GM12892 (cell line): Measurements from ENCODE around the gene TRIP11.

Experiments
- POLR2A ChIP-seq: IDR thresholded peaks from 2 replicates; pipeline ENCODE4 v1.6.1; 2011; ENCODE audit warnings: low read depth, low read length, control low read depth
- POLR2AphosphoS5 ChIP-seq: IDR thresholded peaks from 2 replicates; pipeline ENCODE4 v1.6.1; 2011; ENCODE audit warnings: low read depth, low read length, control low read depth
- TAF1 ChIP-seq: IDR thresholded peaks from 2 replicates; pipeline ENCODE4 v1.6.1; 2011; ENCODE audit warnings: low read depth, mild to moderate bottlenecking, control low read depth, low read length, borderline replicate concordance

DNA sequence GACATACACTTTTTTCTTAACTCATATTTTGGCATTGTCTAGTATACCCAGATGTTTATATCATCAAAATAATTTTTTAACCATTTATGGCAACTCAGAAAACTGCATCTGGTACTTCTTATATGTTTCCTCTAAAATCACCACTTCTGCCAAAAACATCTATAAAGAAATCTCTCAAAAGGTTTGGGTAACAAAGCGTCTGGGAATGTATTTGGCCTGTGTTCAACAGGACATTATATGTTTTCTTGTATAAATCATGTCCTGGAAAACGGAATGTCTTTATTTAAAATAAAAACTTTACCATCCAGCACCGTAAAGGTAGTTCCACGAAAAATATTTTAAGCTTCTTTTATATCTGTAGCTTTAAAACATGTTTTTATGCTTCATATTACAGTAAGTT, 56.3 kb downstream of the TRIP11 start:
- TF ChIP-seq POLR2A: no peak
- no peak for TF ChIP-seq POLR2AphosphoS5
- no peak for TF ChIP-seq TAF1
